ENCODE measurements around the gene THEMIS2.

THEMIS2 gene

DNA sequence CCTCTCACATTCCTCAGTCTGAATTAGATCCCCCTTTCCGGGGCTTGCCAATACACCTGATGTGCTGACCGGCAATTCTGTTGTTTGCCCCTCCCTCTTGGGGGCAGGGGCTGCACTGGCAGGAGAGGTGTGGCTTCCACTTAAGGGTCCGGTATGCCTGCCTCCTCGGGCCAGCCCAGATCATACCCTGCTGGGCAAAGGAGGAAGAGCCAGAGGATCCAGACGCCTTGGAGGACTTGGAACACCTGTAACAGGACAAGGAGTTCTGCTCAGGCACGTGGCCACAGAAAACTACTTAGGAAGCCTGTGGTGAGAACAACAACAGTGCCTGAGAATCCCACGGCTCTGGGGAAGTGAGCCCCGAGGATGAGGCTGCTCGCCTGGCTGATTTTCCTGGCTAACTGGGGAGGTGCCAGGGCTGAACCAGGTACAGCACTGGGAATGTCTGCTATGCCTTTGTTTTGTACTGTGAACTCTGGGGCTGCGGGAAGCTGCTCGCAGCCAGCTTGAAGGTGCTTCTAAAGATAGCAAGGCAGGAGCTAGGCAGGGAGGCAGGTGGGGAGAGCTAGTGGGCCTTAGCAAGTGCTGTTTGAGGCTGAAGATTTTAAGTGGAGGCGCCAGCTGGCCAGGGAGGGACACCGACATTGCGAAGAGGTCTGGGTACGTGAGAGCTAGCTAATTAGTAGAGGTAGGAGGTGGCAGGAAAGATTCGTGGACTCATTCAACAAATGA is 62.6 kb downstream of the THEMIS2 start, which contains the start of gene SMPDL3B:
Gene SMPDL3B, plus strand, starts transcription at position 183 of the 732 bp plus-strand sequence. Its CDS starts 184 bp downstream, at position 367.
- TF ChIP-seq, protein P1, sequence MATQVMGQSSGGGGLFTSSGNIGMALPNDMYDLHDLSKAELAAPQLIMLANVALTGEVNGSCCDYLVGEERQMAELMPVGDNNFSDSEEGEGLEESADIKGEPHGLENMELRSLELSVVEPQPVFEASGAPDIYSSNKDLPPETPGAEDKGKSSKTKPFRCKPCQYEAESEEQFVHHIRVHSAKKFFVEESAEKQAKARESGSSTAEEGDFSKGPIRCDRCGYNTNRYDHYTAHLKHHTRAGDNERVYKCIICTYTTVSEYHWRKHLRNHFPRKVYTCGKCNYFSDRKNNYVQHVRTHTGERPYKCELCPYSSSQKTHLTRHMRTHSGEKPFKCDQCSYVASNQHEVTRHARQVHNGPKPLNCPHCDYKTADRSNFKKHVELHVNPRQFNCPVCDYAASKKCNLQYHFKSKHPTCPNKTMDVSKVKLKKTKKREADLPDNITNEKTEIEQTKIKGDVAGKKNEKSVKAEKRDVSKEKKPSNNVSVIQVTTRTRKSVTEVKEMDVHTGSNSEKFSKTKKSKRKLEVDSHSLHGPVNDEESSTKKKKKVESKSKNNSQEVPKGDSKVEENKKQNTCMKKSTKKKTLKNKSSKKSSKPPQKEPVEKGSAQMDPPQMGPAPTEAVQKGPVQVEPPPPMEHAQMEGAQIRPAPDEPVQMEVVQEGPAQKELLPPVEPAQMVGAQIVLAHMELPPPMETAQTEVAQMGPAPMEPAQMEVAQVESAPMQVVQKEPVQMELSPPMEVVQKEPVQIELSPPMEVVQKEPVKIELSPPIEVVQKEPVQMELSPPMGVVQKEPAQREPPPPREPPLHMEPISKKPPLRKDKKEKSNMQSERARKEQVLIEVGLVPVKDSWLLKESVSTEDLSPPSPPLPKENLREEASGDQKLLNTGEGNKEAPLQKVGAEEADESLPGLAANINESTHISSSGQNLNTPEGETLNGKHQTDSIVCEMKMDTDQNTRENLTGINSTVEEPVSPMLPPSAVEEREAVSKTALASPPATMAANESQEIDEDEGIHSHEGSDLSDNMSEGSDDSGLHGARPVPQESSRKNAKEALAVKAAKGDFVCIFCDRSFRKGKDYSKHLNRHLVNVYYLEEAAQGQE (IDR thresholded peaks at IDR 0.05; ENCODE audit: low read depth) = no peak
- TF ChIP-seq, protein P2, sequence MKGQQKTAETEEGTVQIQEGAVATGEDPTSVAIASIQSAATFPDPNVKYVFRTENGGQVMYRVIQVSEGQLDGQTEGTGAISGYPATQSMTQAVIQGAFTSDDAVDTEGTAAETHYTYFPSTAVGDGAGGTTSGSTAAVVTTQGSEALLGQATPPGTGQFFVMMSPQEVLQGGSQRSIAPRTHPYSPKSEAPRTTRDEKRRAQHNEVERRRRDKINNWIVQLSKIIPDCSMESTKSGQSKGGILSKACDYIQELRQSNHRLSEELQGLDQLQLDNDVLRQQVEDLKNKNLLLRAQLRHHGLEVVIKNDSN (IDR thresholded peaks at IDR 0.05) = peak; percentile 75
- TF ChIP-seq EGR1 (IDR thresholded peaks at IDR 0.05) (no peak), CREB1 (IDR thresholded peaks at IDR 0.05; ENCODE audit: low read depth) (no peak), EP300 (IDR thresholded peaks at IDR 0.05; ENCODE audit: borderline replicate concordance) (no peak; the same call in 1 of the 2 replicates), YY1 (IDR thresholded peaks at IDR 0.05; ENCODE audit: low read depth) (0 out of 2 replicates have a peak, but pooled peaks have one; percentile 42), FOXM1 (IDR thresholded peaks at IDR 0.05; ENCODE audit: borderline replicate concordance, low read depth) (no peak), TEAD4 (IDR thresholded peaks at IDR 0.05) (peak; percentile 60), RAD21 (IDR thresholded peaks at IDR 0.05; ENCODE audit: low read depth) (0 out of 2 replicates have a peak, but pooled peaks have one; percentile 6), CEBPB (IDR thresholded peaks at IDR 0.05) (no peak), NFIC (IDR thresholded peaks at IDR 0.05) (peak; percentile 49; the same call in 1 of the 2 replicates), ZBTB7A (IDR thresholded peaks at IDR 0.05; ENCODE audit: low read depth) (no peak), TAF1 (IDR thresholded peaks at IDR 0.05; ENCODE audit: low read depth) (peak; percentile 67; the same call in 1 of the 2 replicates), TCF12 (IDR thresholded peaks at IDR 0.05; ENCODE audit: low read depth) (peak; percentile 46; the same call in 1 of the 2 replicates)
- TF ChIP-seq, protein P3, sequence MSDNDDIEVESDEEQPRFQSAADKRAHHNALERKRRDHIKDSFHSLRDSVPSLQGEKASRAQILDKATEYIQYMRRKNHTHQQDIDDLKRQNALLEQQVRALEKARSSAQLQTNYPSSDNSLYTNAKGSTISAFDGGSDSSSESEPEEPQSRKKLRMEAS (IDR thresholded peaks at IDR 0.05) = peak; percentile 90

DNA sequence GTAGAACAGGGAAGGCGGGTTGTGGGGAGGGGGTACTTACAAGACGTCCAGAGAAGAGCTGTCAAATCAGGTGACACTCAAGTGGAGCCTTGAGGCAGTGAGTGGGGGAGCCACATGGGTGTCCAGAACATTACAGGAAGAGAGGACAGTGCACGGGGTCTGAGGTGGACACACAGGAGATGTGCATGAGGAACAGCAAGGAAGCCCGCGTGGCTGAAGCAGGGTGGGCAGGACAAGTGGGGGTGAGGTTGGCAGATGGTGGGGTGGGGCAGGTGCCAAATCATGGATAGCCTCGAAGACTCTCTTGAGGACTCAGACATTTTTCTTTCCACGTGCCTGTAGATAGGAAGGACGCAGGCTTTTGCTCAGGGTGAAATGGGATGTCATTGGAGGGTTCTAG is 63.4 kb downstream of the THEMIS2 start:
- TF ChIP-seq RAD21 (IDR thresholded peaks at IDR 0.05; ENCODE audit: low read depth) (no peak), ZBTB7A (IDR thresholded peaks at IDR 0.05; ENCODE audit: low read depth) (no peak), EGR1 (IDR thresholded peaks at IDR 0.05) (no peak), FOXM1 (IDR thresholded peaks at IDR 0.05; ENCODE audit: borderline replicate concordance, low read depth) (no peak), TAF1 (IDR thresholded peaks at IDR 0.05; ENCODE audit: low read depth) (no peak), CREB1 (IDR thresholded peaks at IDR 0.05; ENCODE audit: low read depth) (no peak), TCF12 (IDR thresholded peaks at IDR 0.05; ENCODE audit: low read depth) (no peak), YY1 (IDR thresholded peaks at IDR 0.05; ENCODE audit: low read depth) (no peak), EP300 (IDR thresholded peaks at IDR 0.05; ENCODE audit: borderline replicate concordance) (no peak), TEAD4 (IDR thresholded peaks at IDR 0.05) (no peak), NFIC (IDR thresholded peaks at IDR 0.05) (no peak), CEBPB (IDR thresholded peaks at IDR 0.05) (no peak)
- TF ChIP-seq, protein P3 (IDR thresholded peaks at IDR 0.05) = no peak
- TF ChIP-seq, protein P2 (IDR thresholded peaks at IDR 0.05) = no peak
- TF ChIP-seq, protein P1 (IDR thresholded peaks at IDR 0.05; ENCODE audit: low read depth) = no peak

Measured in Ishikawa (cell line).